Measurements from ENCODE around the gene PTER. TPM values are rescaled to one million over a fixed set of nuclear protein-coding genes. Genes with fewer than 3 reads are reported as not detected.

Gene PTER
- total RNA-seq, 2 donors from 2014 or later: 8.3 to 9.0 TPM

DNA sequence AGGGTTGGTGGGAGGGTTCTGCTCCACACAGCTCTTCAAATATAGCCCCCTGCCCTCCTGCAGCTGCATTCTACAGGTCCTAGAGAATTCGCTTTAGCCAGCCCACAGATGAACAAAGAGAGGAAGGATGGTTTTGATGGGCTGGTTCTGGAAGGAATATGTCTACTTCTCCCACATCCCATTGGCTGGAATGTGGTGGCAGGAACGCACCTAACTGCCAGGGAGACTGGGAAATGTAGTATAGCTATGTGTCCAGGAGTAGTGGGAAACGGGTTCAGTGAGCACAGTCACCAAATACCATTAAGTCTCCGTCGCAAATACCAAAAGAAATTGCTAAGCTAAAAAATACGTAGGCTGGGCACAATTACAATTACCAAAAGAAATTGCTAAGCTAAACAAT is 7.3 kb upstream of the PTER start:
- Histone ChIP-seq H3K27ac (ENCODE audit: low read depth, low read length) (no peak overlapping the region), H3K9ac (ENCODE audit: extremely low read depth, low read length, poor library complexity, severe bottlenecking) (no peak overlapping the region), H3K4me3 (ENCODE audit: low read length) (no peak overlapping the region), H3K9me3 (ENCODE audit: control insufficient read depth, low read length) (no peaks in the 10 kb centered on the region), H3K27me3 (ENCODE audit: control insufficient read depth, insufficient read depth, low read length, poor library complexity, severe bottlenecking) (no peaks in the 10 kb centered on the region), H3K36me3 (ENCODE audit: control insufficient read depth, insufficient read depth, low read length) (no peaks in the 10 kb centered on the region), H3K4me1 (ENCODE audit: control insufficient read depth, insufficient read depth, low read length) (no peaks in the 10 kb centered on the region)
- 67 to 81% methylated on average over 1 to 6 of the region's 6 CpGs for WGBS, 2 experiments (ENCODE audit: insufficient coverage in 1 of 2, insufficient read length in 1 of 2)
- peaks cover 16% of the 10 kb centered on the region for H3K9me3 Mint-ChIP-seq
- TF ChIP-seq, protein P1, sequence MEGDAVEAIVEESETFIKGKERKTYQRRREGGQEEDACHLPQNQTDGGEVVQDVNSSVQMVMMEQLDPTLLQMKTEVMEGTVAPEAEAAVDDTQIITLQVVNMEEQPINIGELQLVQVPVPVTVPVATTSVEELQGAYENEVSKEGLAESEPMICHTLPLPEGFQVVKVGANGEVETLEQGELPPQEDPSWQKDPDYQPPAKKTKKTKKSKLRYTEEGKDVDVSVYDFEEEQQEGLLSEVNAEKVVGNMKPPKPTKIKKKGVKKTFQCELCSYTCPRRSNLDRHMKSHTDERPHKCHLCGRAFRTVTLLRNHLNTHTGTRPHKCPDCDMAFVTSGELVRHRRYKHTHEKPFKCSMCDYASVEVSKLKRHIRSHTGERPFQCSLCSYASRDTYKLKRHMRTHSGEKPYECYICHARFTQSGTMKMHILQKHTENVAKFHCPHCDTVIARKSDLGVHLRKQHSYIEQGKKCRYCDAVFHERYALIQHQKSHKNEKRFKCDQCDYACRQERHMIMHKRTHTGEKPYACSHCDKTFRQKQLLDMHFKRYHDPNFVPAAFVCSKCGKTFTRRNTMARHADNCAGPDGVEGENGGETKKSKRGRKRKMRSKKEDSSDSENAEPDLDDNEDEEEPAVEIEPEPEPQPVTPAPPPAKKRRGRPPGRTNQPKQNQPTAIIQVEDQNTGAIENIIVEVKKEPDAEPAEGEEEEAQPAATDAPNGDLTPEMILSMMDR (conservative IDR thresholded peaks at IDR 0.05): no peak
- peaks cover 5% of the 10 kb centered on the region for H3K4me1 Mint-ChIP-seq
- H3K27me3 Mint-ChIP-seq (ENCODE audit: insufficient read depth): peaks cover 4% of the 10 kb centered on the region
- no peak overlapping the region for H3K27ac Mint-ChIP-seq
- H3K36me3 Mint-ChIP-seq (ENCODE audit: low read depth): no peaks in the 10 kb centered on the region
- DNase-seq: no peak
- no peak overlapping the region for H3K4me3 Mint-ChIP-seq

GRCh38 chr10:16436367-16436757 is 448 bp upstream of the PTER start:
- 12 to 19% methylated on average over 9 of the region's 9 CpGs for WGBS, 2 experiments (ENCODE audit: insufficient coverage in 1 of 2, insufficient read length in 1 of 2)
- Histone ChIP-seq H3K9me3 (ENCODE audit: control insufficient read depth, low read length) (no peaks in the 10 kb centered on the region), H3K4me3 (ENCODE audit: low read length) (peak overlapping the region; percentile 82), H3K9ac (ENCODE audit: extremely low read depth, low read length, poor library complexity, severe bottlenecking) (no peak overlapping the region), H3K36me3 (ENCODE audit: control insufficient read depth, insufficient read depth, low read length) (no peaks in the 10 kb centered on the region), H3K27me3 (ENCODE audit: control insufficient read depth, insufficient read depth, low read length, poor library complexity, severe bottlenecking) (peaks cover 9% of the 10 kb centered on the region), H3K4me1 (ENCODE audit: control insufficient read depth, insufficient read depth, low read length) (no peaks in the 10 kb centered on the region), H3K27ac (ENCODE audit: low read depth, low read length) (no peak overlapping the region)
- TF ChIP-seq, protein P1 (conservative IDR thresholded peaks at IDR 0.05): no peak
- Mint-ChIP-seq H3K36me3 (ENCODE audit: low read depth) (peaks cover 2% of the 10 kb centered on the region), H3K4me3 (peak overlapping the region; percentile 69), H3K4me1 (peaks cover 18% of the 10 kb centered on the region), H3K27ac (peak overlapping the region; percentile 88), H3K27me3 (ENCODE audit: insufficient read depth) (peaks cover 10% of the 10 kb centered on the region), H3K9me3 (no peaks in the 10 kb centered on the region)
- no peak for DNase-seq

DNA sequence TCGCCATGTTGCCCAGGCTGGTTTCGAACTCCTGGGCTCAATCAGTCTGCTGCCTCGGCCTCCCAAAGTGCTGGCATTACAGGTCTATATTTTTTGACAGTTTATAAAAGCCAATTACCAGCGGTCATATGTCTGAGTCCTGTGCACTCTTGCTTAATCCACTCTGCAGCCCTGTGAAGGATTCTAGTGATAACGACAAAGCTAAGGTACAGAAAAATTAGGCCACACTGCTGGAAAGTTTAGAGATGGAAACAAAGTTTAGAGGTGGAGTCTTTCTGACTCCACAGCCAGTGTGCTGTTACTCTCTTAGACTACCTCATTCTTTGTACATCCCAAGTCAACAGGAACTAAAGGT is 707 bp downstream of the PTER start:
- Histone ChIP-seq H3K27ac (ENCODE audit: low read depth, low read length) (no peak overlapping the region), H3K4me1 (ENCODE audit: control insufficient read depth, insufficient read depth, low read length) (no peaks in the 10 kb centered on the region), H3K36me3 (ENCODE audit: control insufficient read depth, insufficient read depth, low read length) (no peaks in the 10 kb centered on the region), H3K9ac (ENCODE audit: extremely low read depth, low read length, poor library complexity, severe bottlenecking) (no peak overlapping the region), H3K27me3 (ENCODE audit: control insufficient read depth, insufficient read depth, low read length, poor library complexity, severe bottlenecking) (peaks cover 9% of the 10 kb centered on the region), H3K9me3 (ENCODE audit: control insufficient read depth, low read length) (no peaks in the 10 kb centered on the region), H3K4me3 (ENCODE audit: low read length) (peak overlapping the region; percentile 82)
- Mint-ChIP-seq H3K27ac (peak overlapping the region; percentile 88), H3K36me3 (ENCODE audit: low read depth) (peaks cover 2% of the 10 kb centered on the region), H3K9me3 (no peaks in the 10 kb centered on the region), H3K27me3 (ENCODE audit: insufficient read depth) (peaks cover 10% of the 10 kb centered on the region), H3K4me1 (peaks cover 20% of the 10 kb centered on the region), H3K4me3 (peak overlapping the region; percentile 69)
- no peak for DNase-seq
- TF ChIP-seq, protein P1 (conservative IDR thresholded peaks at IDR 0.05): no peak
- WGBS, 2 experiments (ENCODE audit: insufficient coverage in 1 of 2, insufficient read length in 1 of 2): 93 to 100% methylated on average over 5 of the region's 5 CpGs
